Duodenal mucosa (tissue), 2 donors: Measurements from ENCODE around the gene SELE.
"Not testable (repeated sequence)": the region's sequence is repeated elsewhere in the genome, so short reads cannot be mapped to it uniquely, and the experiment has no call there.

Source experiments
- H3K27ac ChIP-seq: one replicate; pipeline ENCODE4 v1.7.0; 2013; ENCODE audit warnings: low read depth, low read length
- H3K27me3 ChIP-seq, 2 donors: one replicate each; pipeline ENCODE4 v1.7.0; 2013; ENCODE audit warnings: low read length in 2 of 2, control low read depth in 1 of 2; ENCODE audit not compliant: insufficient read depth in 2 of 2, control insufficient read depth in 1 of 2
- H3K36me3 ChIP-seq, 2 donors: one replicate each; pipeline ENCODE4 v1.7.0; 2013; ENCODE audit warnings: low read length in 2 of 2, control low read depth in 1 of 2; ENCODE audit not compliant: insufficient read depth in 2 of 2, control insufficient read depth in 1 of 2
- H3K4me1 ChIP-seq, 2 donors: one replicate each; pipeline ENCODE4 v1.7.0; 2013; ENCODE audit warnings: low read length in 2 of 2, control low read depth in 1 of 2; ENCODE audit not compliant: insufficient read depth in 2 of 2, control insufficient read depth in 1 of 2
- H3K4me3 ChIP-seq, 2 donors: one replicate each; pipeline ENCODE4 v1.7.0; 2013; ENCODE audit warnings: low read length in 2 of 2, low read depth in 1 of 2
- H3K9ac ChIP-seq, 2 donors: one replicate each; pipeline ENCODE4 v1.7.0; 2013; ENCODE audit warnings: low read length in 2 of 2, low read depth in 1 of 2
- H3K9me3 ChIP-seq, 2 donors: one replicate each; pipeline ENCODE4 v1.7.0; 2013; ENCODE audit warnings: low read length in 2 of 2, control low read depth in 1 of 2; ENCODE audit not compliant: control insufficient read depth in 1 of 2

SELE gene

GRCh38 chr1:169689395-169689794 is 44.5 kb downstream of the SELE start:
- H3K27me3 ChIP-seq: no peaks in the 10 kb centered on the region
- no peaks in the 10 kb centered on the region for H3K36me3 ChIP-seq
- H3K4me1 ChIP-seq: peaks cover 0 to 5% of the 10 kb centered on the region in 2 donors
- H3K4me3 ChIP-seq: no peak overlapping the region
- H3K9ac ChIP-seq: no peak overlapping the region
- H3K27ac ChIP-seq: no peak overlapping the region
- no peaks in the 10 kb centered on the region for H3K9me3 ChIP-seq

DNA sequence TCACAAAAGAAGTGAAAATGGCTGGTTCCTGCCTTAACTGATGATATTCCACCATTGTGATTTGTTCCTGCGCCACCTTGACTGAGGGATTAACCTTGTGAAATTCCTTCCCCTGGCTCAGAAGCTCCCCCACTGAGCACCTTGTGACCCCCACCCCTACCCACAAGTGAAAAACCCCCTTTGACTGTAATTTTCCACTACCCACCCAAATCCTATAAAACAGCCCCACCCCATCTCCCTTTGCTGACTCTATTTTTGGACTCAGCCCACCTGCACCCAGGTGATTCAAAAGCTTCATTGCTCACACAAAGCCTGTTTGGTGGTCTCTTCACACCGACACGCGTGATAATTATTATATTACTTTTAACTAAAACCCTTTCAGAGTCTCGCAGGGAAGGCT is 45.5 kb downstream of the SELE start:
- H3K9ac ChIP-seq, H3K4me1 ChIP-seq, H3K9me3 ChIP-seq, H3K27me3 ChIP-seq, H3K36me3 ChIP-seq, H3K4me3 ChIP-seq, H3K27ac ChIP-seq: not testable (repeated sequence)

GRCh38 chr1:169683661-169684060 is 50.2 kb downstream of the SELE start:
- Histone ChIP-seq H3K27ac (no peak overlapping the region), H3K9me3 (no peaks in the 10 kb centered on the region), H3K36me3 (no peaks in the 10 kb centered on the region), H3K4me3 (no peak overlapping the region), H3K27me3 (peaks cover 0 to 4% of the 10 kb centered on the region in 2 donors), H3K9ac (no peak overlapping the region), H3K4me1 (no peaks in the 10 kb centered on the region)

GRCh38 chr1:169683168-169683567 is 50.7 kb downstream of the SELE start:
- not testable (repeated sequence) for H3K27ac ChIP-seq, H3K36me3 ChIP-seq, H3K9ac ChIP-seq, H3K4me1 ChIP-seq, H3K4me3 ChIP-seq, H3K9me3 ChIP-seq, H3K27me3 ChIP-seq

DNA sequence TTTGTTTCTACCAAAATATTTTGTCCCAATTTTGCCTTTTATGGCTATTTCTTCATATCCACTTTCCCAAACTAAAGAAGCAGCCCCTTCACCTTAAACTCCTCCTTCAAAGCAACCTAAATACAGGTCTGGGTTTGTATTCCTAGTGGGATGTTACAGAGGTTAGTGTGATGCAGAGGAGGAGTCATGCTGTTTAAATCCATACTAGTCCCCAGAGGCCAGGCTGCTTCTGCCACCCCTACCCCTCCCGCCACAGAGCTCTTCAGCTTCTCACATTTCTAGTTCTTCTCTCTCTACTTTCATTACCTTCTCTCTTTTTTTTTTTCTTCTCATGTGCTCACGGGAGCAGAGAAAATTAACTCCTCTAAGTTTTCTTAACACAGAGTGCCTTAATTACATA is 51.8 kb downstream of the SELE start:
- peaks cover 0 to 4% of the 10 kb centered on the region in 2 donors for H3K27me3 ChIP-seq
- H3K36me3 ChIP-seq: no peaks in the 10 kb centered on the region
- H3K9me3 ChIP-seq: no peaks in the 10 kb centered on the region
- H3K27ac ChIP-seq: no peak overlapping the region
- no peak overlapping the region for H3K9ac ChIP-seq
- no peaks in the 10 kb centered on the region for H3K4me1 ChIP-seq
- H3K4me3 ChIP-seq: no peak overlapping the region

DNA sequence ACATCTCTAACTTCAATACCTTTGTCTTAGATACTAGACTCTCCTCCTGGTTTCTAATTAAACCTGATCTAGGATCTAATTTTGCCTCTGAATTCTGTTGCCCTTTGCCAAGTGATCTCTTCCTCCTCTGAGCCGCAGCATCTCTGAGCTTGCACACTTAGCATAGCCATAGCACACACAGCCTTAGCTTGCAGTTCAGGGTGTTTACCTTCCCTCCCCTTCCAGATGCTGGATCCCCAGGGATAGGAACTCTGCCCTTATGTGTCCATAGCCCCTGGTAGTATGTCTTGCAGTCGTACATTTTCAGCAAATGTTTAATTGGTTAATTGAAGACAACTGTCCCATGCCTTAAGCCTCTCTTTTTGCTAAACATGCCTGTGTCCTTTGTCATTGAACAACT is 52.7 kb downstream of the SELE start:
- Histone ChIP-seq H3K27me3 (peaks cover 0 to 4% of the 10 kb centered on the region in 2 donors), H3K9me3 (no peaks in the 10 kb centered on the region)

DNA sequence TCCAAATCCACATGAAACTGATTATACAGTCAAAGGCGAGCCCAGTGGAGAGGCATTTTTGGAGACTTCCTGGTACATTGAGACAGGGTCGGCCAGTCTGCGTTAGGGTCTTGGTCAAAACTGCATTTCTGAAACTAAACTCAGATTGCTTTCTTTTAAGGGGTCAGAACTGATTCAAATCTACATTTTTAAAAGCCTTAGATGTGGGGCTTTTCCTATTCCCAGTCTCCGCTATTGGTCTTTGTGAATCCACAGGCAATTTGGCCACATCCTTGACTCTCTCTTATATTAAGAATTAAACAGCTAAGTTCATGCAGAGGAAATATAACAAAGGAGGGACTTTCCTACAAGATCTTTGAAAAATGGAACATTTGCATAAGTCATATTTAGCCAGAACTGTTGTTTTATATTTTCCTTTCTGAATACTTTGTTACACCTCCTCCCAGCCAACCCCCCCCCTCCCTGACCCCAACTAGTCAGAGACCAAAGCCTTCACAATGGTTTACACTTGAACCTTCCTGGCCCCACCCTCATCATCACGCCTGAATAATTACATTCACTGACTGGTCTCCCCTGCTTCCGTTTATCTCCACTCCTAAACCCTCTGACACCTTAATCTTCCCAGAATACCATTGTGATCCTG is 53.4 kb downstream of the SELE start:
- no peak overlapping the region for H3K9ac ChIP-seq
- H3K4me1 ChIP-seq: no peaks in the 10 kb centered on the region
- H3K27me3 ChIP-seq: peaks cover 0 to 4% of the 10 kb centered on the region in 2 donors
- no peaks in the 10 kb centered on the region for H3K36me3 ChIP-seq
- H3K27ac ChIP-seq: no peak overlapping the region
- no peak overlapping the region for H3K4me3 ChIP-seq
- H3K9me3 ChIP-seq: no peaks in the 10 kb centered on the region

More for the DNA sequence above, 52.7 kb downstream of the SELE start:
- Histone ChIP-seq H3K27ac (no peak overlapping the region), H3K9ac (no peak overlapping the region), H3K4me3 (no peak overlapping the region), H3K4me1 (no peaks in the 10 kb centered on the region), H3K36me3 (no peaks in the 10 kb centered on the region)

DNA sequence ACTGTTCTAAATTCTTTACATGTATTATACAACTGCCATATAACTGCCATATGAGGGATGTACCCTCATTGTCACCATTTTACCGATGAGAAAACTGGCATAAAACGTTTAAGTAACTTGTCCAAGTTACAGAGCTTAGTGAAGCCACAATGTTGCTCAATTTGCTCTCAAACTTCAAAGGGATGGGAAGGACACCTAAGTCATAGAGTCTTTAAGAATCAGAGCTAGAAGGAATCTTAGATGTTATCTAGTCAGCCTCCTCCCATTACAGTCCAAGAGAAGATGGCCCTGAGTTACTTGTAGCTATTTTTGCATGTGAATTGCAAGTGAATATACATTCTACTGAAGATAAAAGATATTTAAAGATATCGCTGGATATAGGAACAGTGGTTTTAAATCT is 54.2 kb downstream of the SELE start:
- H3K27ac ChIP-seq: no peak overlapping the region
- peaks cover 0 to 4% of the 10 kb centered on the region in 2 donors for H3K27me3 ChIP-seq
- no peak overlapping the region for H3K9ac ChIP-seq
- no peaks in the 10 kb centered on the region for H3K9me3 ChIP-seq
- no peaks in the 10 kb centered on the region for H3K4me1 ChIP-seq
- H3K4me3 ChIP-seq: no peak overlapping the region
- no peaks in the 10 kb centered on the region for H3K36me3 ChIP-seq

GRCh38 chr1:169676001-169676400 is 57.9 kb downstream of the SELE start:
- H3K36me3 ChIP-seq: no peaks in the 10 kb centered on the region
- peaks cover 0 to under 1% of the 10 kb centered on the region in 2 donors for H3K27me3 ChIP-seq
- no peak overlapping the region for H3K9ac ChIP-seq
- H3K4me1 ChIP-seq: no peaks in the 10 kb centered on the region
- no peaks in the 10 kb centered on the region for H3K9me3 ChIP-seq
- H3K27ac ChIP-seq: no peak overlapping the region
- no peak overlapping the region for H3K4me3 ChIP-seq
